DMS 273 treated with DMSO at 0.1 percent for 48 hours (cell line): ENCODE measurements around the gene AFAP1.

Experiments used
- DNase-seq: peaks from one replicate; lab custom pipeline; 2025; lab: John Stamatoyannopoulos, UW

The AFAP1 gene

GRCh38 chr4:7769396-7770223 lies 170.1 kb downstream of the AFAP1 start:
- no peak for DNase-seq

GRCh38 chr4:7768736-7769135 lies 170.9 kb downstream of the AFAP1 start:
- DNase-seq: no peak

GRCh38 chr4:7767966-7768365 lies 171.7 kb downstream of the AFAP1 start:
- DNase-seq: no peak

GRCh38 chr4:7767526-7767925 lies 172.1 kb downstream of the AFAP1 start:
- no peak for DNase-seq

GRCh38 chr4:7766661-7767345 lies 172.9 kb downstream of the AFAP1 start:
- no peak for DNase-seq

GRCh38 chr4:7766086-7766485 lies 173.6 kb downstream of the AFAP1 start:
- DNase-seq: no peak

- DNase-seq: no peak
These were observed 174.0 kb downstream of the AFAP1 start for GRCh38 chr4:7765666-7766065.

GRCh38 chr4:7764466-7764865 lies 175.2 kb downstream of the AFAP1 start:
- DNase-seq: no peak

GRCh38 chr4:7763788-7764187 lies 175.9 kb downstream of the AFAP1 start:
- DNase-seq: no peak

GRCh38 chr4:7763106-7763505 lies 176.6 kb downstream of the AFAP1 start:
- no peak for DNase-seq

- DNase-seq: no peak
These were observed 177.2 kb downstream of the AFAP1 start for GRCh38 chr4:7762376-7763030.

- DNase-seq: no peak
These were observed 177.9 kb downstream of the AFAP1 start for GRCh38 chr4:7761720-7762119.

GRCh38 chr4:7761312-7761711 lies 178.3 kb downstream of the AFAP1 start:
- no peak for DNase-seq

- no peak for DNase-seq
These were observed 179.0 kb downstream of the AFAP1 start for GRCh38 chr4:7760706-7761105.

- DNase-seq: no peak
These were observed 179.4 kb downstream of the AFAP1 start for GRCh38 chr4:7760228-7760627.

GRCh38 chr4:7759635-7760034 lies 180.0 kb downstream of the AFAP1 start:
- DNase-seq: no peak

- no peak for DNase-seq
These were observed 180.4 kb downstream of the AFAP1 start for GRCh38 chr4:7759216-7759615.

GRCh38 chr4:7758476-7758875 lies 181.2 kb downstream of the AFAP1 start:
- no peak for DNase-seq

GRCh38 chr4:7757501-7758471 lies 181.9 kb downstream of the AFAP1 start:
- DNase-seq: no peak

GRCh38 chr4:7756561-7757355 lies 182.9 kb downstream of the AFAP1 start:
- no peak for DNase-seq

- DNase-seq: no peak
These were observed 183.6 kb downstream of the AFAP1 start for GRCh38 chr4:7756071-7756470.
